GM19397 (cell line): ENCODE measurements around the gene OMP.
A peak's percentile ranks its signal among the peaks of the same experiment; 100 is the strongest.
"Not testable (repeated sequence)": the region's sequence is repeated elsewhere in the genome, so short reads cannot be mapped to it uniquely, and the experiment has no call there.

Experiments
- ATAC-seq: cut with Tn5 transposase; IDR thresholded peaks from one replicate; pipeline ENCODE4 v1.9.1; 2021; ENCODE audit warnings: mild to moderate bottlenecking, moderate library complexity; ENCODE audit not compliant: unreplicated experiment

Gene OMP

GRCh38 chr11:77085652-77086051, 17.0 kb upstream of the OMP start:
- no peak for ATAC-seq

DNA sequence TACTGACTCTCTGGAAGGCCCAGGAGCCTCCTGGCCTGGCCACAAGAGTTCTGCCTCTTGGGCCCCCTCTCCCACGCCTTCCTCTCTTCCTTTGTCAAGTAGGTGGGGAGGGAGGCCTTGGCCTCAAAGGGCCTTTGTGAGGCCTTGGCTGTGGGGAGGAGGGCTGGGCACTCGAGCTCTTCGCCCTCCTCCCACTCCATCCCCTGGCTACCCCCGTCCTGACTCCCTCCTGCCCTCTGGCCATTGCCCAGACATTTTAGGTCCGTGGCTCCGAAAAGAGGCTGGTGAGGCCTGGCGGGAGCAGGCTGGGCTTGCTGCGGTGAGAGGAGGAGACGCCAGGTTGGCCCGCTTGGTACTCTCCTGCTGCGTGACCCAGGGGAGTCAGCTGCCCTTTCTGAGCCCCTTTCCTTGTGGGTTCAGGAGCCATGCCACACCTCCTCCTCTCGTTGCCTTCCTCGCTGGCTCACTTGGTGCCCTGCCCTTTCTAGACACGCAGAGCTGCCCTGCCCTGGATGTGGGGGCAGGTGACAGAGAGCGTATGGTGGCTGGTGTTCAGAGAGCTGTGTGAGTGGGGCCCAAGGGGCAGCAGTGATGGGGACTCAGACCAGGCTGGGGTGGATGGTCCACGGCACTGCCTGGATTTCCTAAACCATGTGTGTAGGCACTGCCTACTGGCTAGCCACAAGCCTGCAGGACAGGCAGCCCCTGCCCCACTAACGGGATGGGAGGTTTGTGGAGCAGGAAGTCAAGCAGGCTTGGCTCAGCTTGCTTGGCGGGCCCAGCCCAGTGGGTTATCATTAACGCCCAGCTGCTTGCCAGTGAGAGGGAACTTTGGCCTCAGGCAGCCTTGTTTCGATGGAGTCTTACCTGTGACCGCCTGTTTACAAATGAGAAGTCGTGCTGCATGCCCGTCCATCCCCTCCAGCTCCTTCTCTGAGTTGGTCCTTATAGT, 15.8 kb upstream of the OMP start:
- ATAC-seq: no peak

- ATAC-seq: no peak
Measured at GRCh38 chr11:77087723-77088225, 14.9 kb upstream of the OMP start.

GRCh38 chr11:77088236-77089003, 14.2 kb upstream of the OMP start:
- ATAC-seq: no peak

DNA sequence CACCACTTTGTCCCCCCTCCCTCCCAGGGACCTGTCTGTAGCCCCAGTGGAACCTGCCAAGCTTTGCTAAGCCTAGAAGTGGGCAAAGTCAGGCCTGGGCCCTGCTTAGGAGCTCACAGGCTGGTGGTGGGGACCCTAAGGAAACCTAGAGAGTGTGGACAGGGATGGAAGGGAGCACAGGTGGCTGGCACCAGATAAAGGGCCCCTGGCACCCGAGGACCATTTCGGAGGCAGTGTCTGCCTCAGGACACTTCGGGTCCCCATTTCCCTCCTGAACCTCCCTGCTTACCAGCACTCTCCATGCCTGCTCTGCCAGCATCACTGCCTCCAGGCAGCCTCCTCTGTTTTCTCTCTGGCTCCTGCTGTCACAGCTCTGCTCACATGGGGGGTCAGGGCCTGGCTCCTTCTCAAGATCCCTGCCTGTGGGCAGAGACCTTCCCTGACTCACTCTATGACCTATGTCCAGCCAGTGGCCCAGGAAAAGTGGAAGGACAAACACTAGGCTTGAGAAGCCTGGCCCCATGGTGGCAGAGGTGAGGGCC, 13.6 kb upstream of the OMP start:
- no peak for ATAC-seq

GRCh38 chr11:77090046-77090372, 12.6 kb upstream of the OMP start:
- ATAC-seq: no peak

DNA sequence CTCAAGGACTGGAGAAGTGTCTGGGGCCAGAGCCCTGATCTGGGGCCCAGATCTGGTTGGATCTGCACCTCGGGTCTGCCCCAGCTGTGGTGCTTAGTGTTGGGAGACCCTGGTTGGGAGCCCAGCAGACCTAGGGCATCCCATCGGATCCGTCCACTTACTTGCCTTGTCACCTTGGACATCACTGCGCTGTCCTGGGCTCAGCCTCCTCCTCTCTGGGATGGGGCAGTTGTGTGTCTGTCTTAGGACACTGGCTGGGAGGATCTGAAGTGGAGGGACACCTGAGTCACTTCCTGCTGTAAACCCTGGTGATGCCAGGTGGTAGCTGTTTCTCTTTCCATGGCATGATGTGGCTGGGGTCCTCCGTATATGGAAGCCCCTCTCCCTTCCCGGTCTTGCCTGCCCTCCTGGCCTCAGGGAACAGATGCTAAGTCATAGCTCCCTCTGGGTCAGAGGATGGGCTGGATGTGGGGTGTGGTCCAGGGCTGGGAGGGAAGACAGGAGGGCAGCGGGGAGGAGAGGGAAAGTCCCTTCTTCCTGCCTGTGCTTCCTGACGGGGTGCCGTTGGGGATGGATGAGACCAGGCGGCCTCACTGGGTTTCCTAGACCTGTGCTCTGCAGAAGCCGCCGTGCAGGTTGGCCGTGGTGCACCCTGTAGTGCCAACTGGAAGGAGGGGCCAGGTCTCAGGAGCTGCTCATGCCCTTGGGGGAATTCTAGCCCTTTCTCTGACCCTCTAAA, 12.1 kb upstream of the OMP start:
- no peak for ATAC-seq

DNA sequence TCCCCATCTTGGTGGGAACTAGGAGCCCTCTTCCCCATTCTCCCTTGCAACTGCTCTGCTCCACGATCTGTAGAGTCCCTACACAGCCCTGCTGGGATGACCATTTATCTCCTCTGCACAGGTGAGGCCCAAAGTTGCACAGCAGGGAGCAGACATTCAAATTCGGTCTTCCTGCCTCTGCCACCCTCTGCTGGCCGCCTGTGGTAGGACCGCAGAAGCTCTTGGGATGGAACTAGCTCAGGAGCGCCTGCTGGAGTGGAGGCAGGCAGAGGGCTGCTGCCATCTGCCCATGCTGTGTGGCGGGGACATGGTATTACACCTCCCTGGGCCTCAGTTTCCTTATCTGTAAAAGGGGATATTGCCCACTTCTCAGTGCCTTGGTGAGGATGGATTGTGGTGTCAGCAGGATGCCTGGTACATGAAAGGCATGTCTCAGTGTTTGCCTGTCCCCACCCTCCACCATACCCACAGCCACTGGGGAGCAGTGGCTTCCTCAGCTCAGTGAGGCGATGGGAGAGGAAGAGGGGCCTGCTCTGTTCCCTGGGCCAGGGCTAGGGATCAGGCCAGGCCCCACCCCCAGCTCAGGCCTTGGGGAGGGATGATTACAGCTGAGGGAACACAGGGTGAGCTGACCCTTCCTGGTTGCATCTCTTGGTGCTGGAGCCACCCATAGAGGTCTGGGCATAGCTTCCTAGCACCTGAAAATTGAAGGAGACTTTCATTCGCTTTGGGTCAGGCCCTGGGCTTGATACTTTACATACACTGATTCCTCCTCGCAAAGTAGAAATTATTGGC, 11.3 kb upstream of the OMP start:
- ATAC-seq: peak; percentile 68

DNA sequence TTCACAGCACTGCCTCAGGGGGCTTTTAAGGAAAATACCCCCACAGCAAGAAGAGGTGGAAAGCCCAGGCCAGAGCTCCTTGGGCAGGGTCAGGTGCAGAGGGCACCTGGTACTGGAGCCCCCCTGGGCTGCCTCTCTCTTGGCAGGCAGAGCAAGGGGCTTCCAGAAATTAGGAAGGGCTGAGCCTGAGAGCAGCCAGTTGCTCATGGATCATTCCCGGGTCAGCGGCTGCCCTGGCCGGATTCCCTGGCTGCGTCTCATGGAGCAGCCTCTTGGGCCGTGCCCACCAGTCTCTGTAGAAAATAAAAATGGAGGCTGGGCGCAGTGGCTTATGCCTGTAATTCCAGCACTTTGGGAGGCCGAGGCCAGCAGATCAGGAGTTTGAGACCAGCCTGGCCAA, 10.3 kb upstream of the OMP start:
- no peak for ATAC-seq

GRCh38 chr11:77093056-77093891, 9.4 kb upstream of the OMP start:
- no peak for ATAC-seq

GRCh38 chr11:77093987-77094840, 8.4 kb upstream of the OMP start:
- ATAC-seq: no peak

DNA sequence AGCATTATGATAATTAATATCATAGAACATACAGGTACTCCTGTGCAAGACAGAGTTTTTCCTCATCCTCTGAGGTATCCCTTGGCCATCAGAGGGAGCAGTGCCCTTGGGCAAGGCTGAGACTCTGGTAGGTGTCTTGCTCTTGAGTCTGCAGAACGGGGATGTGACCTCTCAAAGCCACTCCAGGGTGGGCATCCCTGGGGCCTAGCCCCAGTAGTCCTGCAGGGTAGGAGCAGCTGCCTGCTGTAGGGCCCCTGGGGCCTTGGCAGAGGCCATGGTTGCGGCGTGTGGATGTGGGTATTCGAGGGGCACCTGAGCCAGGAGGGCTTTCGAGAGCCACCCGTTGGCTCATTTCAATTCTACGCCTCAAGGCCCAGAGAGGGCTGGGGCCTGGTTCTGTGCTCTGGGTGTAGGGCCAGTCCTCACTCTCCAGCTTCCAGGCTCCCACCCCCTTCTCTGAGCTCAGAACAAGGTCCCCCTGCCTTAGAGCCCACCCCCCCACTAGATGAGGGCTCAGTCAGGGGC, 7.7 kb upstream of the OMP start:
- ATAC-seq: no peak

GRCh38 chr11:77095551-77096490, 6.8 kb upstream of the OMP start:
- ATAC-seq: no peak

- ATAC-seq: no peak
Measured at GRCh38 chr11:77096591-77097019, 6.0 kb upstream of the OMP start.

DNA sequence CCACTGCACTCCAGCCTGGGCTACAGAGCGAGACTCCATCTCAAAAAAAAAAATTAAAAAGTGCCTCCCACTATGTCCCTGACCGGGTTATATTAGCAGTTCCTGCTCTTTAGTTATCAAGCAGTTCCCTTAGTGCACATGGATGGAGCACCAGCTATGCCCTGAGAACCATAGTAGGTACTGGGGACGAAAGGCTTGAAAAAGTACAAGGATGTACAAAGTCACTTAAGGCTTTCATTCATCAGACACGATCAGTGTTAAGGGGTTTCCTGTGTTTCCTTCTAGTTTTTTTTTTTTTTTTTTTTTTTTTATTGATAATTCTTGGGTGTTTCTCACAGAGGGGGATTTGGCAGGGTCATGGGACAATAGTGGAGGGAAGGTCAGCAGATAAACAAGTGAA, 5.5 kb upstream of the OMP start:
- not testable (repeated sequence) for ATAC-seq

- no peak for ATAC-seq
Measured at GRCh38 chr11:77100166-77101042, 2.2 kb upstream of the OMP start.
